Ishikawa (cell line): ENCODE measurements around the gene SMYD4.

Experiments used
- EGR1 ChIP-seq: IDR thresholded peaks from 2 replicates; pipeline ENCODE4 v1.6.1; 2012
- NFIC ChIP-seq: IDR thresholded peaks from 2 replicates; pipeline ENCODE4 v1.6.1; 2012
- TAF1 ChIP-seq: IDR thresholded peaks from 2 replicates; pipeline ENCODE4 v1.6.1; 2012; ENCODE audit warnings: low read depth, mild to moderate bottlenecking
- TCF12 ChIP-seq: IDR thresholded peaks from 2 replicates; pipeline ENCODE4 v1.6.1; 2012; ENCODE audit warnings: low read depth

DNA sequence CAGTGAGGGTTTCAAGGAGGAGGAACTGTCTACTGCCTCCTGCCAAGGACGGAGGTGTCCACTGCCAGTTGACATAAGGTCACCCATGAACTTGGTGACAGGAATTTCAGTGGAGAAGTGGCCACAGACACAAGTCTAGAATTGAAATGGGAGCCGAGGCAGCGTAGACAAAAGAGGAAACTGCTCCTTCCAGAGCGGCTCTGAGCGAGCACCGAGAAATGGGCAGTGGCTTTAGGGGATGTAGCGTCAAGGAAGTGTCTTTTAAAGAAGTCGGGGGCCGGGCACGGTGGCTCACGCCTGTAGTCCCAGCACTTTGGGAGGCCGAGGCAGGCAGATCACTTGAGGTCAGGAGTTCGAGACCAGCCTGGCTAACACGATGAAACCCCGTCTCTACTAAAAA lies 70.9 kb downstream of the SMYD4 start:
- no peak for TF ChIP-seq TCF12
- no peak for TF ChIP-seq NFIC
- no peak for TF ChIP-seq TAF1
- no peak for TF ChIP-seq EGR1
